GM19467 (cell line): ENCODE results near the gene ARFIP2.

Experiments
- ATAC-seq: cut with Tn5 transposase; IDR thresholded peaks from one replicate; pipeline ENCODE4 v1.9.1; 2021; ENCODE audit warnings: mild to moderate bottlenecking, moderate library complexity; ENCODE audit not compliant: unreplicated experiment

The ARFIP2 gene

GRCh38 chr11:6448574-6448973 lies 32.6 kb downstream of the ARFIP2 start:
- ATAC-seq: no peak

GRCh38 chr11:6443269-6444003 lies 37.7 kb downstream of the ARFIP2 start:
- peak; percentile 79 for ATAC-seq

- ATAC-seq: no peak
Measured at GRCh38 chr11:6442441-6442840, 38.7 kb downstream of the ARFIP2 start.

GRCh38 chr11:6440906-6441358 lies 40.2 kb downstream of the ARFIP2 start, which contains the start of gene HPX:
Gene HPX, minus strand, starts transcription at chr11:6440987. Its CDS starts 24 bp downstream, at chr11:6440963.
- no peak for ATAC-seq

- ATAC-seq: no peak
Measured at GRCh38 chr11:6438979-6439571, 42.1 kb downstream of the ARFIP2 start.

GRCh38 chr11:6437993-6438392 lies 43.1 kb downstream of the ARFIP2 start:
- no peak for ATAC-seq

GRCh38 chr11:6437423-6437822 lies 43.7 kb downstream of the ARFIP2 start:
- no peak for ATAC-seq

- ATAC-seq: no peak
Measured at GRCh38 chr11:6433998-6434660, 47.0 kb downstream of the ARFIP2 start.

GRCh38 chr11:6431861-6432260 lies 49.3 kb downstream of the ARFIP2 start:
- ATAC-seq: no peak

GRCh38 chr11:6427516-6427915 lies 53.6 kb downstream of the ARFIP2 start:
- ATAC-seq: no peak
